Measurements from ENCODE around the gene MYOF. TPM values are rescaled to one million over a fixed set of nuclear protein-coding genes. Genes with fewer than 3 reads are reported as not detected.

Gene MYOF
- total and polyA plus RNA-seq, 10 of the 15 experiments (the other 5 are each of a cell fraction or from before 2014, with no cell fraction given), result 0.02 to 0.59 (median 0.17) TPM

DNA sequence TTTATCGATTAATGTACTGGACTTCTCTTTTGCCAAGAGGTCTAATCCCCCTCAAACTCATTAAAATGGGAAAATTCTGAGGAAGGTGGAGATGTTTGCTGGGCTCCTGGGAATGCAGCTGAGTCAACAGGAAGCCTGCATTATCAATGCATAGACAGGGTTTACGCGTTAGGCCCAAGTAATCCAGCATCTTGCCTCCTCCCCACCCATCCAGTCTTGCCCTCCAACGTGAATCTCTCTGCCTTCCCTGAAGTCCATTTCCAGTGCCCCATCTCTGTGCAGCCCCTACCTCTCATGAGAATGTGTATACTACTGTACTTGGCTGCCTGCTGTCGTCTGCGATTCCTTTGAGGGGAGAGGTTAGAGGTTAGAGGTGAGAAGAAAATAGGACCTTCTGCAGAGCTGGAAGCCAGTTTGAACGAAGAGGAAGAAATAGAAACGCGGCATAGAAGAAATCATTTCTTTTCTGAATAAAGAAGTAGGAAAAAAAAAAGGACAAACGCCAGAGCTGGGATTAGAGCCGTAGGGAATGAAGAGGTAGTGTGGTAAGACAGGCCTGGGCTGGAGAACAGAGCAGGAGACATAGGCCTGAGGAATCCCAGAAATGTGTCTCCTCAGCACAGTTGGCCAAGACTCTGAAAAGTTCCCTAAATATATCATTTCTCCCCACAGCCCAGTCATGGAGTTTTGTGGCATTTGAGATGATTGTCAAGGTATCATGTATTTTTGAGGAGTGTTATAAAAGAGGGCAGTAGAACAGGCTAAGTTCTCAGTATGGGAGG, 75.6 kb downstream of the MYOF start (continued):
- TF ChIP-seq ETV6 (conservative IDR thresholded peaks at IDR 0.05 in 1 of 2, IDR thresholded peaks at IDR 0.05 in 1 of 2; ENCODE audit: borderline replicate concordance in 1 of 2, low read depth in 1 of 2), result no peak
- TF ChIP-seq NR2C1 (IDR thresholded peaks at IDR 0.05), result no peak
- TF ChIP-seq, protein P1, sequence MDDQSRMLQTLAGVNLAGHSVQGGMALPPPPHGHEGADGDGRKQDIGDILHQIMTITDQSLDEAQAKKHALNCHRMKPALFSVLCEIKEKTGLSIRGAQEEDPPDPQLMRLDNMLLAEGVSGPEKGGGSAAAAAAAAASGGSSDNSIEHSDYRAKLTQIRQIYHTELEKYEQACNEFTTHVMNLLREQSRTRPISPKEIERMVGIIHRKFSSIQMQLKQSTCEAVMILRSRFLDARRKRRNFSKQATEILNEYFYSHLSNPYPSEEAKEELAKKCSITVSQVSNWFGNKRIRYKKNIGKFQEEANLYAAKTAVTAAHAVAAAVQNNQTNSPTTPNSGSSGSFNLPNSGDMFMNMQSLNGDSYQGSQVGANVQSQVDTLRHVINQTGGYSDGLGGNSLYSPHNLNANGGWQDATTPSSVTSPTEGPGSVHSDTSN (IDR thresholded peaks at IDR 0.05; ENCODE audit: insufficient replicate concordance, low read depth, low read length), result no peak
- no peak for TF ChIP-seq RUNX3 (IDR thresholded peaks at IDR 0.05; ENCODE audit: low read length)
- no peak for TF ChIP-seq POLR2A (IDR thresholded peaks at IDR 0.05; ENCODE audit: low read depth, low read length)
- no peak for TF ChIP-seq JUND (IDR thresholded peaks at IDR 0.05; ENCODE audit: low read depth, low read length)
- no peak for TF ChIP-seq BCL11A (IDR thresholded peaks at IDR 0.05; ENCODE audit: low read depth, low read length)
- no peak for TF ChIP-seq RAD21 (IDR thresholded peaks at IDR 0.05; ENCODE audit: insufficient read depth, low read depth, low read length)

DNA sequence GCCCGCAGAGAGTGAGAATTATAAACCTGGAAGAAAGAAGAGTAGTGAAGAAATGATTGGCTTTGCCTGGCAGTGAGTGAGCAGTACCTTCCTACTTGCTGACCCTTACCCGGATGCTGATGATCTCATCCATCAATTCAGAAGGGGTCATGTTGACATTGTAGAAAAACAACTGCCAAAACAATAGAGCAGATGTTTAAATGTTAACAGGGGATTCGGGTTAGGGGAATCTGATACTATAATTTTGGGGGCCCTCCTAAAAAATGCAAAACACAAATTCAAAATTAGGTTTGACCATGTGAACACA, 78.1 kb downstream of the MYOF start:
- no peak overlapping the region for H3K27ac ChIP-seq (ENCODE audit: control insufficient read depth, insufficient read depth)
- no TSS peak for BruUV-seq (replicated peaks)
- H2AFZ ChIP-seq (ENCODE audit: control insufficient read depth, low read depth, low read length), result no peak overlapping the region
- no peak for TF ChIP-seq PML (IDR thresholded peaks at IDR 0.05; ENCODE audit: low read length)
- TF ChIP-seq CHD1 (IDR thresholded peaks at IDR 0.05; ENCODE audit: low read depth, low read length), result no peak
- TF ChIP-seq, protein P2, sequence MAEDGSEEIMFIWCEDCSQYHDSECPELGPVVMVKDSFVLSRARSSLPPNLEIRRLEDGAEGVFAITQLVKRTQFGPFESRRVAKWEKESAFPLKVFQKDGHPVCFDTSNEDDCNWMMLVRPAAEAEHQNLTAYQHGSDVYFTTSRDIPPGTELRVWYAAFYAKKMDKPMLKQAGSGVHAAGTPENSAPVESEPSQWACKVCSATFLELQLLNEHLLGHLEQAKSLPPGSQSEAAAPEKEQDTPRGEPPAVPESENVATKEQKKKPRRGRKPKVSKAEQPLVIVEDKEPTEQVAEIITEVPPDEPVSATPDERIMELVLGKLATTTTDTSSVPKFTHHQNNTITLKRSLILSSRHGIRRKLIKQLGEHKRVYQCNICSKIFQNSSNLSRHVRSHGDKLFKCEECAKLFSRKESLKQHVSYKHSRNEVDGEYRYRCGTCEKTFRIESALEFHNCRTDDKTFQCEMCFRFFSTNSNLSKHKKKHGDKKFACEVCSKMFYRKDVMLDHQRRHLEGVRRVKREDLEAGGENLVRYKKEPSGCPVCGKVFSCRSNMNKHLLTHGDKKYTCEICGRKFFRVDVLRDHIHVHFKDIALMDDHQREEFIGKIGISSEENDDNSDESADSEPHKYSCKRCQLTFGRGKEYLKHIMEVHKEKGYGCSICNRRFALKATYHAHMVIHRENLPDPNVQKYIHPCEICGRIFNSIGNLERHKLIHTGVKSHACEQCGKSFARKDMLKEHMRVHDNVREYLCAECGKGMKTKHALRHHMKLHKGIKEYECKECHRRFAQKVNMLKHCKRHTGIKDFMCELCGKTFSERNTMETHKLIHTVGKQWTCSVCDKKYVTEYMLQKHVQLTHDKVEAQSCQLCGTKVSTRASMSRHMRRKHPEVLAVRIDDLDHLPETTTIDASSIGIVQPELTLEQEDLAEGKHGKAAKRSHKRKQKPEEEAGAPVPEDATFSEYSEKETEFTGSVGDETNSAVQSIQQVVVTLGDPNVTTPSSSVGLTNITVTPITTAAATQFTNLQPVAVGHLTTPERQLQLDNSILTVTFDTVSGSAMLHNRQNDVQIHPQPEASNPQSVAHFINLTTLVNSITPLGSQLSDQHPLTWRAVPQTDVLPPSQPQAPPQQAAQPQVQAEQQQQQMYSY (CRISPR knock-in tag; IDR thresholded peaks at IDR 0.05), result no peak
- no peak for TF ChIP-seq JUNB (IDR thresholded peaks at IDR 0.05)
- no peak for TF ChIP-seq NR2C1 (IDR thresholded peaks at IDR 0.05)
- no peak for TF ChIP-seq SIX5 (IDR thresholded peaks at IDR 0.05; ENCODE audit: low read depth, low read length, severe bottlenecking)
- TF ChIP-seq POLR2AphosphoS2 (IDR thresholded peaks at IDR 0.05; ENCODE audit: low read depth, low read length), result no peak
- TF ChIP-seq NFYB (IDR thresholded peaks at IDR 0.05; ENCODE audit: insufficient read depth, low read depth, low read length), result no peak
- FAIRE-seq, result no peak
- DNase-seq (ENCODE audit: low read depth, low spot score), result no peak
- ATAC-seq, result no peak
- in situ Hi-C loops (cut with MboI) (no loop called here), intact Hi-C loops (cut with micrococcal nuclease; ENCODE audit: unreplicated experiment) (no loop called here)
- H3K9me3 ChIP-seq (replicated peaks; ENCODE audit: control insufficient read depth, insufficient read depth, low read length), result no peaks in the 10 kb centered on the region
- H3K9ac ChIP-seq (ENCODE audit: control insufficient read depth, insufficient read depth, low read length), result no peak overlapping the region
- H3K27me3 ChIP-seq (replicated peaks in 1 of 2; ENCODE audit: control insufficient read depth in 2 of 2, insufficient read depth in 2 of 2, low read length in 1 of 2), result peaks cover 0 to 3% of the 10 kb centered on the region in 2 experiments; a peak in 1 of 4 replicates
- ChIA-PET SMC1A (ENCODE audit: uncharacterized antibody, unreplicated experiment) (no interaction called here), CTCF (interaction anchor here (1.0 to 3.4 kb wide), 3 partner anchors 12 to 78 kb away, joined by 3 to 7 read pairs (median 3); partner anchors contain the start of gene MYOF), RAD21 (ENCODE audit: unreplicated experiment) (interaction anchor here (1.5 kb wide), 1 partner anchor 78 kb away, joined by 3 read pairs; the partner anchor contains the start of gene MYOF), POLR2A (no interaction called here)
- no peaks in the 10 kb centered on the region for H4K20me1 ChIP-seq (ENCODE audit: control insufficient read depth, insufficient read depth)
- 20% methylated on average over 3 of the region's 3 CpGs for WGBS (ENCODE audit: insufficient coverage, insufficient replicate concordance, low lambda C conversion rate, missing lambda C conversion rate)
- H3K4me1 ChIP-seq (ENCODE audit: control insufficient read depth, insufficient read depth, low read length), result no peaks in the 10 kb centered on the region
- H3K79me2 ChIP-seq (ENCODE audit: control insufficient read depth, insufficient read depth, low read length), result no peaks in the 10 kb centered on the region
- no peak overlapping the region for H3K4me3 ChIP-seq
- H3K4me2 ChIP-seq (ENCODE audit: control insufficient read depth, insufficient read depth), result no peak overlapping the region
- no peaks in the 10 kb centered on the region for H3K36me3 ChIP-seq (ENCODE audit: control insufficient read depth in 2 of 2, insufficient read depth in 2 of 2, low read length in 1 of 2)

Data from GM12878 (cell line).